HS-27A (cell line): ENCODE results near the gene ANKRD36C.
"Not testable (repeated sequence)": the region's sequence is repeated elsewhere in the genome, so short reads cannot be mapped to it uniquely, and the experiment has no call there.

ENCODE experiments used
- DNase-seq: peaks from one replicate; pipeline ENCODE4 v3.0.0-alpha.2; 2012; ENCODE audit warnings: low read depth, missing footprints

Gene ANKRD36C

GRCh38 chr2:96006248-96006647, 14.6 kb upstream of the ANKRD36C start:
- DNase-seq = not testable (repeated sequence)

- DNase-seq = peak; percentile 12
These were observed 1.1 kb upstream of the ANKRD36C start for GRCh38 chr2:95992520-95993272.

GRCh38 chr2:95992102-95992501, 478 bp upstream of the ANKRD36C start:
- not testable (repeated sequence) for DNase-seq

GRCh38 chr2:95990884-95991283, 740 bp downstream of the ANKRD36C start:
- not testable (repeated sequence) for DNase-seq

GRCh38 chr2:95951662-95952061, 40.0 kb downstream of the ANKRD36C start:
- DNase-seq = not testable (repeated sequence)

GRCh38 chr2:95948039-95948438, 43.6 kb downstream of the ANKRD36C start:
- DNase-seq = not testable (repeated sequence)

- DNase-seq = not testable (repeated sequence)
These were observed 51.7 kb downstream of the ANKRD36C start for GRCh38 chr2:95939947-95940346.

- DNase-seq = not testable (repeated sequence)
These were observed 60.9 kb downstream of the ANKRD36C start for GRCh38 chr2:95930740-95931139.

- not testable (repeated sequence) for DNase-seq
These were observed 74.6 kb downstream of the ANKRD36C start for GRCh38 chr2:95917007-95917406.

GRCh38 chr2:95915131-95915530, 76.5 kb downstream of the ANKRD36C start:
- DNase-seq = not testable (repeated sequence)

- not testable (repeated sequence) for DNase-seq
These were observed 80.2 kb downstream of the ANKRD36C start for GRCh38 chr2:95911431-95911830.

GRCh38 chr2:95894443-95894842, 97.2 kb downstream of the ANKRD36C start:
- not testable (repeated sequence) for DNase-seq

- not testable (repeated sequence) for DNase-seq
These were observed 123.7 kb downstream of the ANKRD36C start for GRCh38 chr2:95867929-95868328.

- not testable (repeated sequence) for DNase-seq
These were observed 124.5 kb downstream of the ANKRD36C start for GRCh38 chr2:95867047-95867677.

GRCh38 chr2:95862121-95862520, 129.5 kb downstream of the ANKRD36C start:
- DNase-seq = not testable (repeated sequence)

- no peak for DNase-seq
These were observed 155.5 kb downstream of the ANKRD36C start for GRCh38 chr2:95836151-95836550.

- not testable (repeated sequence) for DNase-seq
These were observed 157.3 kb downstream of the ANKRD36C start for GRCh38 chr2:95834077-95835013.

GRCh38 chr2:95824218-95824617, 167.4 kb downstream of the ANKRD36C start:
- not testable (repeated sequence) for DNase-seq

- DNase-seq = not testable (repeated sequence)
These were observed 174.1 kb downstream of the ANKRD36C start for GRCh38 chr2:95817521-95817920.

GRCh38 chr2:95813311-95813710, 178.3 kb downstream of the ANKRD36C start:
- not testable (repeated sequence) for DNase-seq

- DNase-seq = no peak
These were observed 191.7 kb downstream of the ANKRD36C start for GRCh38 chr2:95799892-95800291.
